Measurements from ENCODE around the gene GARIN5A.

- TF ChIP-seq CTCF (conservative IDR thresholded peaks at IDR 0.05; ENCODE audit: low read depth, low read length), result no peak
- no peak for TF ChIP-seq EZH2phosphoT487 (IDR thresholded peaks at IDR 0.05; ENCODE audit: borderline replicate concordance, low read length)
- TF ChIP-seq EZH2 (IDR thresholded peaks at IDR 0.05; ENCODE audit: low read length, unreplicated experiment), result no peak
Observed at GRCh38 chr19:50428772-50429463, 47.7 kb downstream of the GARIN5A start.
